ENCODE results near the gene PCGF2.

The PCGF2 gene

GRCh38 chr17:38751144-38751807 lies 3.1 kb upstream of the PCGF2 start:
- no peak for DNase-seq

GRCh38 chr17:38750312-38751121 lies 2.4 kb upstream of the PCGF2 start:
- DNase-seq, result no peak

GRCh38 chr17:38750044-38750311 lies 1.8 kb upstream of the PCGF2 start:
- no peak for DNase-seq

- no peak for DNase-seq
Observed at GRCh38 chr17:38749223-38750043, 1.3 kb upstream of the PCGF2 start.

GRCh38 chr17:38748892-38749222 lies 721 bp upstream of the PCGF2 start:
- DNase-seq, result no peak

- DNase-seq, result no peak
Observed at GRCh38 chr17:38747463-38748148, 530 bp downstream of the PCGF2 start.

GRCh38 chr17:38746849-38747462 lies 1.2 kb downstream of the PCGF2 start:
- DNase-seq, result no peak

- no peak for DNase-seq
Observed at GRCh38 chr17:38746004-38746848, 1.9 kb downstream of the PCGF2 start.

GRCh38 chr17:38745545-38745944 lies 2.6 kb downstream of the PCGF2 start:
- DNase-seq, result no peak

GRCh38 chr17:38743556-38744171 lies 4.5 kb downstream of the PCGF2 start:
- DNase-seq, result no peak

GRCh38 chr17:38742411-38743308 lies 5.5 kb downstream of the PCGF2 start:
- no peak for DNase-seq

- no peak for DNase-seq
Observed at GRCh38 chr17:38741921-38742410, 6.2 kb downstream of the PCGF2 start.

GRCh38 chr17:38741461-38741860 lies 6.7 kb downstream of the PCGF2 start:
- no peak for DNase-seq

GRCh38 chr17:38740806-38741205 lies 7.3 kb downstream of the PCGF2 start:
- no peak for DNase-seq

GRCh38 chr17:38740044-38740443 lies 8.1 kb downstream of the PCGF2 start:
- no peak for DNase-seq

- DNase-seq, result no peak
Observed at GRCh38 chr17:38739305-38739704, 8.8 kb downstream of the PCGF2 start.

GRCh38 chr17:38738686-38739085 lies 9.4 kb downstream of the PCGF2 start:
- no peak for DNase-seq

GRCh38 chr17:38738007-38738662 lies 10.0 kb downstream of the PCGF2 start:
- no peak for DNase-seq

- DNase-seq, result peak; percentile 54 to 70 (median 61)
Observed at GRCh38 chr17:38735161-38735997, 12.8 kb downstream of the PCGF2 start.

Measured in activated naive CD4-positive, alpha-beta T cell (primary cell).